ENCODE measurements around the gene RSKR. TPM values are rescaled to one million over a fixed set of nuclear protein-coding genes. Genes with fewer than 3 reads are reported as not detected.
"Not testable (repeated sequence)": the region's sequence is repeated elsewhere in the genome, so short reads cannot be mapped to it uniquely, and the experiment has no call there.

The RSKR gene, protein sequence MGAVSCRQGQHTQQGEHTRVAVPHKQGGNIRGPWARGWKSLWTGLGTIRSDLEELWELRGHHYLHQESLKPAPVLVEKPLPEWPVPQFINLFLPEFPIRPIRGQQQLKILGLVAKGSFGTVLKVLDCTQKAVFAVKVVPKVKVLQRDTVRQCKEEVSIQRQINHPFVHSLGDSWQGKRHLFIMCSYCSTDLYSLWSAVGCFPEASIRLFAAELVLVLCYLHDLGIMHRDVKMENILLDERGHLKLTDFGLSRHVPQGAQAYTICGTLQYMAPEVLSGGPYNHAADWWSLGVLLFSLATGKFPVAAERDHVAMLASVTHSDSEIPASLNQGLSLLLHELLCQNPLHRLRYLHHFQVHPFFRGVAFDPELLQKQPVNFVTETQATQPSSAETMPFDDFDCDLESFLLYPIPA
- 3.4 and 4.8 TPM in 2 replicates for total RNA-seq (2014; rRNA removed; shearing (Covaris generic))
- 2.9 and 4.6 TPM in 2 replicates for polyA plus RNA-seq (2015; cell fraction: cytosol; rRNA removed)
- 90.7 and 105 TPM in 2 replicates for polyA plus RNA-seq (2015; cell fraction: nucleus; rRNA removed)

DNA sequence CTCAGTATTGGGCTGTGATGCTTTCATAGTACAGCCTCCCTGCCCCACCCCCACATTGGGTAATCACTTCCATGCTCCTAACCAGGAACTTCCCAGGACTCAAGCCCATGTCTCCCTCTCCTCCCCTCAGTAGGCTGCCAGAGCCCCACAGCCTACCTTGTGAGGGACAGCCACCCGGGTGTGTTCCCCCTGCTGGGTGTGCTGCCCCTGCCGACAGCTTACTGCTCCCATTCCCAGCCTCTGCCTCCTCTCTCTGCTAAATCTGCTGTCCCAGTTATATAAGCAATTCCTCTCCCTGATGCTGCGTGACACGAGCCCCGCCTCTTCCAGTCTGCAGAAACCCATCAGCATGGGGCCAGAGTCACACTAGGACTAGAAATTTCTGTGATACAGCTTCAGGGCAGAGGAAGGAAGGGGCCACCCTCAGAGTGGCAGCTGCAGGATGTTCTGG lies at the start of gene RSKR:
TSS of gene RSKR (minus strand) at position 255 of the 451 bp plus-strand sequence. CDS start at position 231, 24 bp downstream.
- in situ Hi-C loops (cut with HindIII; ENCODE audit: low pct_unique_long_range_greater_than_20kb, low sequenced_read_pairs), result no loop called here
- DNase-seq (ENCODE audit: low read depth, low spot score), result no peak

DNA sequence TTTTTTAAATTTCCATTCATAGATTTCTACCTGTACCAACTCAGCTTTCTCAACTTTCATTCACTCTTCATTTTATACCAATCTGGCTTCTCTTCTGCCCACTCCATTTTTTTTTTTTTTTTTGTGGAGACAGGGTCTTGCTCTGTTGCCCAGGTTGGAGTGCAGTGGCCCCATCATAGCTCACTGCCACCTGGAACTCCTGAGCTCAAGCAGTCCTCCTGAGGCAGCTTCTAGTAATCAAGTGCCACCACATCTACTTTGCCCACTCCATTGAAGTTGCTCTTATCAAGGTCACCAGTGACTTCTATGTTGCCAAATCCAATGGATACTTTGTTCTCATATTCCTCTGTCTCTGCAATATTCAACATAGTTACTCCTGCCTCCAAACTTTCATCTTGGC lies 49.7 kb upstream of the RSKR start:
- DNase-seq (ENCODE audit: low read depth, low spot score), result no peak
- in situ Hi-C loops (cut with HindIII; ENCODE audit: low pct_unique_long_range_greater_than_20kb, low sequenced_read_pairs), result no loop called here

GRCh38 chr17:28662527-28662829 lies 48.5 kb upstream of the RSKR start:
- no peak for DNase-seq (ENCODE audit: low read depth, low spot score)
- in situ Hi-C loops (cut with HindIII; ENCODE audit: low pct_unique_long_range_greater_than_20kb, low sequenced_read_pairs), result no loop called here

GRCh38 chr17:28661635-28662526 lies 47.9 kb upstream of the RSKR start, which contains the start of the genes SDF2 and SUPT6H:
TSS of gene SDF2 (minus strand) at chr17:28661906. CDS start at chr17:28661876, 30 bp downstream.
TSS of gene SUPT6H (plus strand) at chr17:28662205. CDS start at chr17:28673402, 11,197 bp downstream.
- peak; percentile 89 for DNase-seq (ENCODE audit: low read depth, low spot score)
- in situ Hi-C loops (cut with HindIII; ENCODE audit: low pct_unique_long_range_greater_than_20kb, low sequenced_read_pairs), result no loop called here

DNA sequence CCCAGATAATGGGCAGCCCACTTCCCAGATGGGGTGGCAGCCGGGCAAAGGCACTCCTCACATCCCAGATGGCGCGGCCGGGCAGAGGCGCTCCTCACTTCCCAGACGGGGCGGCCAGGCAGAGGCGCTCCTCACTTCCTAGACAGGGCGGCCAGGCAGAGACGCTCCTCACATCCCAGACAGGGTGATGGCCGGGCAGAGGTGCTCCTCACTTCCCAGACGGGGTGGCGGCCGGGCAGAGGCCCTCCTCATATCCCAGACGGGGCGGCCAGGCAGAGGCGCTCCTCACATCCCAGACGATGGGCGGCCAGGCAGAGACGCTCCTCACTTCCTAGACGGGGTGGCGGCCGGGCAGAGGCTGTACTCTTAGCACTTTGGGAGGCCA lies 45.5 kb upstream of the RSKR start:
- in situ Hi-C loops (cut with HindIII; ENCODE audit: low pct_unique_long_range_greater_than_20kb, low sequenced_read_pairs); DNase-seq (ENCODE audit: low read depth, low spot score): not testable (repeated sequence)

- DNase-seq (ENCODE audit: low read depth, low spot score); in situ Hi-C loops (cut with HindIII; ENCODE audit: low pct_unique_long_range_greater_than_20kb, low sequenced_read_pairs): not testable (repeated sequence)
These were observed 44.9 kb upstream of the RSKR start for GRCh38 chr17:28658766-28659496.

- in situ Hi-C loops (cut with HindIII; ENCODE audit: low pct_unique_long_range_greater_than_20kb, low sequenced_read_pairs); DNase-seq (ENCODE audit: low read depth, low spot score): not testable (repeated sequence)
These were observed 44.4 kb upstream of the RSKR start for GRCh38 chr17:28658342-28658741.

DNA sequence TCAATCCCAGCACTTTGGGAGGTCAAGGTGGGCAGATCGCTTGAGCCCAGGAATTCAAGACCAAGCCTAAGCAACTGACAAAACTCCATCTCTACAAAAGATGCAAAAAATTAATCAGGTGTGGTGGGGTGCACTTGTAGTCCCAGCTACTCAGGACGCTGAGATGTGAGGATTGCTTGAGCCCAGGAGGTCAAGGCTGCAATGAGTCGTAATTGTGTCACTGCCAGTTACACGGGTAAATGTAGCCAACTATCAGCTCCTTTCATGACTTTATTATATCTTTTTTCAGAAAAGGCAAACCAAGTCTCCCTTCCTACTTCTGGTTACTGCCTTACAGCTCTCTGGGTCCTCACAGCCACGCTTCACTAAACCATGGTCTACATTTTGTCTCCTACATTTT lies 43.8 kb upstream of the RSKR start:
- in situ Hi-C loops (cut with HindIII; ENCODE audit: low pct_unique_long_range_greater_than_20kb, low sequenced_read_pairs), result no loop called here
- no peak for DNase-seq (ENCODE audit: low read depth, low spot score)

DNA sequence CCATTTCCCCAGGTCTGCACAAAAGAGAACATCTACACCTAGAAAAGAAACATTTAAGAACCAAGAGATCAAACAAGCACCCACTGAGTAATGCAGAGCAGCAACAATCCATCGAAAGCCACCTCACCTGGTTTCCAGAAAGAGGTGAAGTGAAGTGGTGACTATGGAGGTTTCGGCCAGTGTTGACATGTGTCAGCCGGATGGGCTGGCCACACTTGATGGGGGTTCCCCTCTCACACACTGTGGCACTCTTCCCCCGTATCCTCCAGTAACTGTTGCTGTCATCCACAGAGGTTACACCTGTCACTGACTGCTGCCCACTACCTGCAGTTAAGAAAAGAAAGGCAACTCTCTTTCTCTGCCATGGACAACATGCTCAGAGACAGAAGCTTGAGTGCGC lies 41.2 kb upstream of the RSKR start:
- DNase-seq (ENCODE audit: low read depth, low spot score), result no peak
- in situ Hi-C loops (cut with HindIII; ENCODE audit: low pct_unique_long_range_greater_than_20kb, low sequenced_read_pairs), result no loop called here

DNA sequence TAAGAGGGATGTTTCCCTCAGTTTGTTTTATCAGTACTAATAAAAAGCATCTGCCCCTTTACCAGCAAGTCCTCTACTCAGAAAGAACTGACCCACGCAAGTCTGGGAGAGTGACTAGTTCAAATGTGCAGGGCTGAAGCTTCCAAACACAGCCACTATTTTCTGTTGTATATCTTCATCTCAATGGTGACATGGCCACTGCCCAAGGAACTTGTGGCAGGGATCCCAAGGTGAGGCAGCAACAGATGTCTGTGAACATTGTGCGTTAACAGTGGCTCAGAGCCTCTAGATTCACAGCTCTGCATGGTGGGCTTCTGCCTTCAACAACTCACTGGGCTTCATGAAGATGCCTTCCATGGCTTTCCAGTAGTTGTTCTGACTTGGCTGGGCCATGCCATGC lies 34.7 kb upstream of the RSKR start:
- in situ Hi-C loops (cut with HindIII; ENCODE audit: low pct_unique_long_range_greater_than_20kb, low sequenced_read_pairs), result no loop called here
- DNase-seq (ENCODE audit: low read depth, low spot score), result no peak

DNA sequence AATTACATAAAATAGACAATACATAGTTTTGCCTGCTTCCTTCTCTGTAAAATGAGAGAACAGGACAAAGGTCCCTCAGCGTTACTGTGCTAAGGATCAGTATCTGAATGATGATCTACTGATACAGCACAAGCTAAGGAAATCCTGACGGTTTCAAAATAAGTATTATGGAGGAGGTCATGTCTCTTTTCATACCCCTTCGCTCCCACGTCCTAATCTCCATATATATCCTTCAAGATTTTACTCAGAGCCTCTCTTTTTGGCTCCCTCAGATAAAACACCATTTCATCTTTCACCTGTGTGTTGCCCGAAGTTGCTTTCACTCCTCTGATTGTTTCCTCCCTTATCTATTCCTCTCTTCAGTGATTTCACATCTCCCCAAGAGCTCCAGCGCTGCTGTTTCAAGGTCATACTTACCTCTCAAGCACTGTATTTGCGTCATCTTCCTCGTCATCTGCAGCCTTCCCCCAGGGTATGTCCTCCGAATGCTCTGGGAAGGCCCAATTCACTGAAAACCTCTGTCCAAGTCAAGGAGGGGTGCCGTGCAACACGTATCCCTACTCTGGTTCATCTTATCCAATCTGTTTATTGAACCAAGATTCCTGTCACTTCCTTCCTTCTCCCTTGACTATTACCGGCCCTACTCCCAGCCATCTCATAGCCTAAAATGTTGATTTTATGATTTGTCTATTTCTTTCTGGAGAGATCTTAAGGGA lies 32.2 kb upstream of the RSKR start:
- peak; percentile 86 for DNase-seq (ENCODE audit: low read depth, low spot score)
- in situ Hi-C loops (cut with HindIII; ENCODE audit: low pct_unique_long_range_greater_than_20kb, low sequenced_read_pairs), result no loop called here

DNA sequence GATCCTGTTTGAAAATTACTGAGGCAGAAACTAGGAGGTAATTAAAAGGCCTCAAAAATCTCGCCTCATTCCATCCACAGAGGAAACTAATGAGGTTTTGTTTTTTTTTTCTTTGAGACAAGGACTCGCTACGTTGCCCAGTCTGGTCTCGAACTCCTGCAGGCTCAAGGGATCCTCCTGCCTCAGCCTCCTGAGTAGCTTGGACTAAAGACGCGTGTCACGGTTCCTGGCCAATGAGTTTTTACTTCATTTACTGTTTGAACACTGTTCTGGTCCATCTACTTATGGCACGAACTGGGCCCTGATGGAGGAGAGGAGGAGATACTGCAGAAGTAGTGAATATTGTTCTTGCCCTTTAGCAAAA lies 31.6 kb upstream of the RSKR start:
- in situ Hi-C loops (cut with HindIII; ENCODE audit: low pct_unique_long_range_greater_than_20kb, low sequenced_read_pairs), result no loop called here
- DNase-seq (ENCODE audit: low read depth, low spot score), result no peak

DNA sequence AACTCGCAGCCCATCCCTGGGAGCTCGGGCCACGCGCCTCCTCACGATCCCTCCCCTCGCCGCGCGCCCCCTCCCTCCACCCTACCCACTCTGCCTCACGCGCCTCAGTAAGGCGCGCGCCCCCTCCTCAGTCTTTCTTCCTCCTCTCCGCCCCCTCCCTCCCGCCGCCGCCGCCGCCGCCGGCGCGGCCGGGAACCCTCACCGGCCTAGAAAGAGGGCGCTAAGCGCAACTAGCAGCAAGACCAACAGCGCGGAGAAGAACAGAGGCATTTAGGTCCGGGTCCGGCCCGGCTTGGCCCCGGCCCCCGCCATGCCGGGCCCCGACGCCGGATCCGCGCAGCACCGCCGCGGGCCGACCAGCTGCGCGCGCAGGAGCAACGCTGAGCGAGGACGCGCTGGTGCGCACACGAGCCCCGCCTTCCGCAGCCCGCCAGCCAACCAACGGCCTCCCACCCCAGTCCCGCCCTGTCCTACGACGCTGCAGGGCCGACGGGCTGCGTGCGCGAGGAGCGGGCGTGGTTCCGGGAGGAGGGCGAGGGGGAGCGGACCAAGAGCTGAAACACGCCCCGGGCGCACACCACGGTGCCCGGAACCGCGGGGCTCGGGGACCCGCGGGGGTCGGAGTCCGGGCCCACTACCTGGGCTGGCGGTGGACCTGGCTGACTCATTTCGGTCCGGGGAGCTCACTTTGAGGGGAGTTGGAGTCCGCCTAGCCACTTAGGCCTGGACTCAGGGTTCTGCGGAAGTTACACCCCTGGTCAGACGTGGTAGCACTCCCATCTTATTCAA lies 31.0 kb upstream of the RSKR start, which contains the start of gene BLTP2:
TSS of gene BLTP2 (minus strand) at position 372 of the 789 bp plus-strand sequence. CDS start at position 270, 102 bp downstream.
- peak; percentile 95 for DNase-seq (ENCODE audit: low read depth, low spot score)
- in situ Hi-C loops (cut with HindIII; ENCODE audit: low pct_unique_long_range_greater_than_20kb, low sequenced_read_pairs), result no loop called here

DNA sequence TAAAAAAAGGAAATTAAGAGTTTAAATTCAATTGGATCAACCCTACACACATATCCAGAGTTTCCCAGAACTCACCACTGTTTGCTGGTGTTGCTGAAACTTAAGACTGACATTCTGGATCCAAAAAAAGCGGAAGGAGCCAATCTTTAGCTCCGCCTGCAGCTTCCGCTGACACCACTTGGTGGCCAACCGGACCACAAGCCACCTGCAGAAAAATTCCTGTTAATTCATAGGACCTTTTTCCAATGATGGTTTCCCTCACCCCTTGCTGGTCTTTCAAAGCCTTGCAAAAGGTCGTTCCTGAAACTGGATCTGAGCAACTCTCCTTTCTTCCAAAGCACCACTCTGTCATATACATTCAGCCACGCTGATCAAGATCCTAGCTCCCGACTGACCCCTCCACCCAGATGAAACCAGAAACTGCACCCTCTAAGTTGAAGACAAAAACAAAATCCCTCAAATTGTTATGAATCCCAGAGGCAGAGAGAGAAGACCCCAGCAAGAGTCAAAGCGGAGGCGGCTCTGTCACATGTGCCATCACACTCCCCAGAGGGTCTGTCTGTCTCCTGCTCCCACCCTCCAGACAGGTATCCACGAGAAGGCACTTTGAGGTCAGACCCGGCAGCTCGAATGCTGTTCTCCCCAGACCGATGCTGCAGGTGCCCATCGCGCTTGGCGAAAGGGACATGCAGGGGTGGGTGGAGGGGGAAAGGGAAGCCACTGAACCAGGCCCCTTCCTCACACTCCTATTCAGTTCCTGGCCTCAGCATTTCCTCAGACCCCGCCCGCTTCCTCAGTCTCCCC lies 30.2 kb upstream of the RSKR start:
- in situ Hi-C loops (cut with HindIII; ENCODE audit: low pct_unique_long_range_greater_than_20kb, low sequenced_read_pairs), result no loop called here

GRCh38 chr17:28641579-28641978 lies 27.6 kb upstream of the RSKR start:
- no peak for DNase-seq (ENCODE audit: low read depth, low spot score)
- in situ Hi-C loops (cut with HindIII; ENCODE audit: low pct_unique_long_range_greater_than_20kb, low sequenced_read_pairs), result no loop called here

More for the DNA sequence above, 30.2 kb upstream of the RSKR start:
- DNase-seq (ENCODE audit: low read depth, low spot score), result peak; percentile 61
